Caki2 (cell line): ENCODE data around the gene C1orf105. TPM values are rescaled to one million over a fixed set of nuclear protein-coding genes. Genes with fewer than 3 reads are reported as not detected.
A peak's percentile ranks its signal among the peaks of the same experiment; 100 is the strongest.

ENCODE experiments used
- DNase-seq: peaks from one replicate; pipeline ENCODE4 v3.0.0-alpha.2; 2015; ENCODE audit warnings: low read depth
- in situ Hi-C: cut with HindIII; loops from 2 replicates; pipeline ENCODE4 v1.10.0; 2016; ENCODE audit warnings: low sequenced_read_pairs, low pct_unique_long_range_greater_than_20kb, mixed read lengths
- total RNA-seq: library from RNA; depleted of rRNA; stranded (reverse); fragments of >200 nt; shearing (Covaris generic); gene quantifications from 2 replicates; pipeline ENCODE4 v1.2.3, GENCODE V29; 2014; ENCODE audit warnings: low replicate concordance

The C1orf105 gene
- total RNA-seq, 1 experiment from 2014 or later = not detected

- DNase-seq = peak; percentile 12
Observed at GRCh38 chr1:172394141-172394751, 26.2 kb upstream of the C1orf105 start.

GRCh38 chr1:172394811-172395210 is 25.7 kb upstream of the C1orf105 start:
- no peak for DNase-seq

More at GRCh38 chr1:172394141-172394751, 26.2 kb upstream of the C1orf105 start:
- in situ Hi-C loops = no loop called here

GRCh38 chr1:172395576-172395975 is 24.9 kb upstream of the C1orf105 start:
- DNase-seq = no peak
- in situ Hi-C loops = no loop called here

More at GRCh38 chr1:172394811-172395210, 25.7 kb upstream of the C1orf105 start:
- in situ Hi-C loops = no loop called here

- DNase-seq = peak; percentile 13
- in situ Hi-C loops = no loop called here
Observed at GRCh38 chr1:172397221-172397620, 23.3 kb upstream of the C1orf105 start.

GRCh38 chr1:172397633-172398032 is 22.9 kb upstream of the C1orf105 start:
- in situ Hi-C loops = no loop called here
- no peak for DNase-seq

- no peak for DNase-seq
- in situ Hi-C loops = no loop called here
Observed at GRCh38 chr1:172398193-172398592, 22.3 kb upstream of the C1orf105 start.

- in situ Hi-C loops = no loop called here
Observed at GRCh38 chr1:172398970-172399755, 21.3 kb upstream of the C1orf105 start.

GRCh38 chr1:172399756-172400721 is 20.4 kb upstream of the C1orf105 start:
- in situ Hi-C loops = no loop called here
- DNase-seq = peak; percentile 10

More at GRCh38 chr1:172398970-172399755, 21.3 kb upstream of the C1orf105 start:
- DNase-seq = peak; percentile 83

- DNase-seq = no peak
- in situ Hi-C loops = no loop called here
Observed at GRCh38 chr1:172400722-172401105, 19.8 kb upstream of the C1orf105 start.

- in situ Hi-C loops = no loop called here
- DNase-seq = no peak
Observed at GRCh38 chr1:172401477-172401876, 19.0 kb upstream of the C1orf105 start.

GRCh38 chr1:172401892-172402291 is 18.6 kb upstream of the C1orf105 start:
- in situ Hi-C loops = no loop called here
- no peak for DNase-seq

- in situ Hi-C loops = no loop called here
- DNase-seq = no peak
Observed at GRCh38 chr1:172402878-172403569, 17.5 kb upstream of the C1orf105 start.

- no peak for DNase-seq
- in situ Hi-C loops = no loop called here
Observed at GRCh38 chr1:172404121-172404520, 16.4 kb upstream of the C1orf105 start.

- DNase-seq = no peak
- in situ Hi-C loops = no loop called here
Observed at GRCh38 chr1:172405912-172406311, 14.6 kb upstream of the C1orf105 start.

GRCh38 chr1:172406968-172407367 is 13.5 kb upstream of the C1orf105 start:
- DNase-seq = no peak
- in situ Hi-C loops = no loop called here

- in situ Hi-C loops = no loop called here
- no peak for DNase-seq
Observed at GRCh38 chr1:172408958-172409357, 11.5 kb upstream of the C1orf105 start.

- in situ Hi-C loops = no loop called here
- DNase-seq = no peak
Observed at GRCh38 chr1:172410027-172410426, 10.5 kb upstream of the C1orf105 start.

- DNase-seq = no peak
- in situ Hi-C loops = no loop called here
Observed at GRCh38 chr1:172411791-172412338, 8.6 kb upstream of the C1orf105 start.
